Forelimb muscle (tissue), 1 donor: ENCODE data around the gene LGALS4. TPM values are rescaled to one million over a fixed set of nuclear protein-coding genes. Genes with fewer than 3 reads are reported as not detected.
"Not testable (repeated sequence)": the region's sequence is repeated elsewhere in the genome, so short reads cannot be mapped to it uniquely, and the experiment has no call there.

Source experiments
- DNase-seq: peaks from one replicate; pipeline ENCODE4 v3.0.0-alpha.2; 2013; ENCODE audit warnings: low read depth
- polyA plus RNA-seq: library from polyadenylated mRNA; unstranded; fragments of 120-200 nt; gene quantifications from one replicate; pipeline ENCODE4 v1.2.1, GENCODE V29; 2013; ENCODE audit not compliant: insufficient read length

The LGALS4 gene
- polyA plus RNA-seq: 0.99 TPM

GRCh38 chr19:38812841-38813320, at the start of gene LGALS4:
TSS of gene LGALS4 (minus strand) at chr19:38812945. CDS start at chr19:38812886, 59 bp downstream.
- no peak for DNase-seq

- no peak for DNase-seq
Observed at GRCh38 chr19:38861368-38861767, 48.6 kb upstream of the LGALS4 start.

- DNase-seq: not testable (repeated sequence)
Observed at GRCh38 chr19:38859631-38860204, 47.0 kb upstream of the LGALS4 start.

- no peak for DNase-seq
Observed at GRCh38 chr19:38856813-38857212, 44.1 kb upstream of the LGALS4 start.

- not testable (repeated sequence) for DNase-seq
Observed at GRCh38 chr19:38855751-38856150, 43.0 kb upstream of the LGALS4 start.

- DNase-seq: not testable (repeated sequence)
Observed at GRCh38 chr19:38854961-38855360, 42.2 kb upstream of the LGALS4 start.

- no peak for DNase-seq
Observed at GRCh38 chr19:38853214-38853613, 40.5 kb upstream of the LGALS4 start.

GRCh38 chr19:38852231-38853044, 39.7 kb upstream of the LGALS4 start:
- DNase-seq: no peak

GRCh38 chr19:38851622-38852230, 39.0 kb upstream of the LGALS4 start:
- DNase-seq: peak; percentile 76

- DNase-seq: no peak
Observed at GRCh38 chr19:38850976-38851621, 38.4 kb upstream of the LGALS4 start.

GRCh38 chr19:38850436-38850975, 37.8 kb upstream of the LGALS4 start:
- DNase-seq: peak; percentile 100

- no peak for DNase-seq
Observed at GRCh38 chr19:38849860-38850435, 37.2 kb upstream of the LGALS4 start, which contains the start of gene HNRNPL. TSS of gene HNRNPL (minus strand) at chr19:38849986. CDS start at chr19:38849966, 20 bp downstream.

- DNase-seq: peak; percentile 87
Observed at GRCh38 chr19:38849147-38849859, 36.6 kb upstream of the LGALS4 start.

GRCh38 chr19:38848299-38849146, 35.8 kb upstream of the LGALS4 start:
- no peak for DNase-seq

- no peak for DNase-seq
Observed at GRCh38 chr19:38846097-38846496, 33.4 kb upstream of the LGALS4 start.

- no peak for DNase-seq
Observed at GRCh38 chr19:38845374-38846024, 32.8 kb upstream of the LGALS4 start.

- no peak for DNase-seq
Observed at GRCh38 chr19:38844093-38844686, 31.4 kb upstream of the LGALS4 start.

- no peak for DNase-seq
Observed at GRCh38 chr19:38843175-38843758, 30.5 kb upstream of the LGALS4 start.
